K562 (cell line): ENCODE results near the gene CTPS1. TPM values are rescaled to one million over a fixed set of nuclear protein-coding genes. Genes with fewer than 3 reads are reported as not detected.
A peak's percentile ranks its signal among the peaks of the same experiment; 100 is the strongest.

Experiments used
- ASH1L ChIP-seq: fragments of 450-650 bp; IDR thresholded peaks from 2 replicates; pipeline ENCODE4 v1.6.1; 2018; ENCODE audit warnings: borderline replicate concordance, mild to moderate bottlenecking, low read depth; ENCODE audit not compliant: partially characterized antibody
- CHD1 ChIP-seq: fragments of 200-600 bp; sonication (generic); IDR thresholded peaks from one replicate; pipeline ENCODE4 v1.6.1; 2012; ENCODE audit warnings: mild to moderate bottlenecking, moderate library complexity, low read length, inconsistent platforms
- DPF2 ChIP-seq: fragments of 450-650 bp; IDR thresholded peaks from 2 replicates; pipeline ENCODE4 v1.6.1; 2016
- EWSR1 ChIP-seq: fragments of 450-650 bp; IDR thresholded peaks from 2 replicates; pipeline ENCODE4 v1.6.1; 2018; ENCODE audit warnings: borderline replicate concordance, mild to moderate bottlenecking, low read depth, moderate library complexity; ENCODE audit not compliant: partially characterized antibody
- HDAC1 ChIP-seq, 2 experiments: fragments of 450-650 bp; IDR thresholded peaks; 2 replicates each; pipeline ENCODE4 v1.6.1; 2016 to 2017; ENCODE audit warnings: inconsistent platforms in 1 of 2, mild to moderate bottlenecking in 1 of 2, moderate library complexity in 1 of 2
- RFX1 ChIP-seq: fragments of 450-650 bp; IDR thresholded peaks from 2 replicates; pipeline ENCODE4 v1.6.1; 2016; ENCODE audit warnings: mild to moderate bottlenecking, moderate library complexity
- SNIP1 ChIP-seq: fragments of 450-650 bp; IDR thresholded peaks from 2 replicates; pipeline ENCODE4 v1.7.1; 2017; ENCODE audit warnings: low read depth, mild to moderate bottlenecking
- TBL1XR1 ChIP-seq, 2 experiments: IDR thresholded peaks; 2 replicates each; pipeline ENCODE4 v1.6.1; 2012; ENCODE audit warnings: improper control_type of control experiment in 2 of 2, low read length in 2 of 2, mild to moderate bottlenecking in 1 of 2
- ZNF668 ChIP-seq: fragments of 250-450 bp; sonication (Bioruptor Pico); IDR thresholded peaks from 2 replicates; pipeline ENCODE4 v1.8.0; 2022; ENCODE audit warnings: mild to moderate bottlenecking, inconsistent platforms
- polyA plus RNA-seq, 8 experiments: library from polyadenylated mRNA; depleted of rRNA in 4 of 8; stranded (reverse) in 5 of 8; unstranded in 3 of 8; fragments of >200 nt; fragmentation: Nextera tagmentation in 2 of 8; fragmentation: Illumina TruSeq in 1 of 8; extraction: Ambion mirVana in 2 of 8; extraction: Trizol in 1 of 8; gene quantifications; 2 replicates each; pipeline versions ENCODE4 v1.2.1 to v1.2.3, GENCODE V29; 2011 to 2014; ENCODE audit warnings: inconsistent platforms in 1 of 8, missing spikeins in 1 of 8
- total RNA-seq, 7 experiments: library from RNA; depleted of rRNA in 6 of 7; stranded (reverse); fragments of >200 nt in 6 of 7; fragmentation: Illumina TruSeq in 2 of 7; extraction: Trizol in 2 of 7; gene quantifications; 2 replicates each; pipeline versions ENCODE4 v1.2.1 to v1.2.3, GENCODE V29; 2011 to 2021; ENCODE audit warnings: low replicate concordance in 1 of 7
- TF ChIP-seq, protein P1 (sequence below), 2 experiments: fragments of 450-650 bp; formaldehyde crosslinking in 1 of 2; IDR thresholded peaks; 2 replicates each; pipeline versions ENCODE4 v1.4.0 to v1.6.1; 2014 to 2020; ENCODE audit warnings: mild to moderate bottlenecking in 2 of 2, borderline replicate concordance in 1 of 2, low read depth in 1 of 2
- TF ChIP-seq, protein P2 (sequence below): sonication (generic); formaldehyde crosslinking; IDR thresholded peaks from 2 replicates; pipeline ENCODE4 v1.8.1; 2023; ENCODE audit warnings: mild to moderate bottlenecking, missing genetic modification reagents
- TF ChIP-seq, protein P3 (sequence below): fragments of 450-650 bp; IDR thresholded peaks from 2 replicates; pipeline ENCODE4 v1.7.1; 2018; ENCODE audit warnings: mild to moderate bottlenecking, low read depth; ENCODE audit not compliant: partially characterized antibody

CTPS1 gene
- total and polyA plus RNA-seq, 9 of the 15 experiments (the other 6 are each of a cell fraction or from before 2014, with no cell fraction given) = 44.4 to 164 (median 87.7) TPM

DNA sequence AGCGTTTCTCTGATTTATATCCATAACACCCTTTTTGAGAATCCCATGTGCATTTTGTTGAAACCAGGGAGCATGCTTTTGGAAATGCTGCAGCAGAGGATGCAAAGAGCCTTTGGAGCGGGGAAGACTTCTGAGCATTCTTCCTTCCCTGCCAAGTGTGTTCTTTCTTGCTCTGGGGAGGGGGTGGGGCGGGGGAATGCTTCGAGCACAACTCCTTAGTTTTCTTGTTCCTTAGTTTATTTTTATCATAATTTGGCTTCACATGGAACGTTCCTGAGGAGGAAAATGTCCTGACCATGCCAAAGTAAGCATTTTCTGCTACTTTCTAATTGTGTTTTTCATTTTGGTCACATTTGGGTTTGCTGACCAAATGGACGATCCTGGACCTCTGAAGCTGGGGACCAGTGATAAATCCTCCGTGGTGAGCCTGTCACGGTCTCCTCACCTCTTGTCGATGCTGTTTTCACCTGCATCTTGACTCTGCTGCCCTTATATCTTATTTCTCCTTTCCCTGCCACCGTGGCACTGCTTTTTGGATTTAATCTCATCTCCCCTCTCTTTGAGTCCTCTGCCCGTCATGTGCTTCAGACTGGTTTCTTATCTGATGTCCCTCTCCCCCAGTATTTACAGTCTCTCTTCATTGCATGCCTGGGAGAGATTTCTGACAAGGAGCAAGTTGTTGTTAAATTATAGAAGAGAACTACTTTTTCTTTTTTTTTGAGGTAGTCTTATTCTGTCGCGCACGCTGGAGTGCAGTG, 2.4 kb downstream of the CTPS1 start (continued):
- no peak for TF ChIP-seq TBL1XR1 (IDR thresholded peaks at IDR 0.05; ENCODE audit: low read length in 2 of 2)
- TF ChIP-seq ASH1L = no peak
- no peak for TF ChIP-seq RFX1
- TF ChIP-seq CHD1 = no peak
- no peak for TF ChIP-seq SNIP1
- TF ChIP-seq HDAC1 (IDR thresholded peaks at IDR 0.05) = no peak; a peak in 1 of 4 replicates
- TF ChIP-seq, protein P1, sequence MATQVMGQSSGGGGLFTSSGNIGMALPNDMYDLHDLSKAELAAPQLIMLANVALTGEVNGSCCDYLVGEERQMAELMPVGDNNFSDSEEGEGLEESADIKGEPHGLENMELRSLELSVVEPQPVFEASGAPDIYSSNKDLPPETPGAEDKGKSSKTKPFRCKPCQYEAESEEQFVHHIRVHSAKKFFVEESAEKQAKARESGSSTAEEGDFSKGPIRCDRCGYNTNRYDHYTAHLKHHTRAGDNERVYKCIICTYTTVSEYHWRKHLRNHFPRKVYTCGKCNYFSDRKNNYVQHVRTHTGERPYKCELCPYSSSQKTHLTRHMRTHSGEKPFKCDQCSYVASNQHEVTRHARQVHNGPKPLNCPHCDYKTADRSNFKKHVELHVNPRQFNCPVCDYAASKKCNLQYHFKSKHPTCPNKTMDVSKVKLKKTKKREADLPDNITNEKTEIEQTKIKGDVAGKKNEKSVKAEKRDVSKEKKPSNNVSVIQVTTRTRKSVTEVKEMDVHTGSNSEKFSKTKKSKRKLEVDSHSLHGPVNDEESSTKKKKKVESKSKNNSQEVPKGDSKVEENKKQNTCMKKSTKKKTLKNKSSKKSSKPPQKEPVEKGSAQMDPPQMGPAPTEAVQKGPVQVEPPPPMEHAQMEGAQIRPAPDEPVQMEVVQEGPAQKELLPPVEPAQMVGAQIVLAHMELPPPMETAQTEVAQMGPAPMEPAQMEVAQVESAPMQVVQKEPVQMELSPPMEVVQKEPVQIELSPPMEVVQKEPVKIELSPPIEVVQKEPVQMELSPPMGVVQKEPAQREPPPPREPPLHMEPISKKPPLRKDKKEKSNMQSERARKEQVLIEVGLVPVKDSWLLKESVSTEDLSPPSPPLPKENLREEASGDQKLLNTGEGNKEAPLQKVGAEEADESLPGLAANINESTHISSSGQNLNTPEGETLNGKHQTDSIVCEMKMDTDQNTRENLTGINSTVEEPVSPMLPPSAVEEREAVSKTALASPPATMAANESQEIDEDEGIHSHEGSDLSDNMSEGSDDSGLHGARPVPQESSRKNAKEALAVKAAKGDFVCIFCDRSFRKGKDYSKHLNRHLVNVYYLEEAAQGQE (IDR thresholded peaks at IDR 0.05; ENCODE audit: borderline replicate concordance) = no peak
- TF ChIP-seq, protein P1 (CRISPR knock-in tag; IDR thresholded peaks at IDR 0.05; ENCODE audit: low read depth) = no peak
- TF ChIP-seq, protein P2, sequence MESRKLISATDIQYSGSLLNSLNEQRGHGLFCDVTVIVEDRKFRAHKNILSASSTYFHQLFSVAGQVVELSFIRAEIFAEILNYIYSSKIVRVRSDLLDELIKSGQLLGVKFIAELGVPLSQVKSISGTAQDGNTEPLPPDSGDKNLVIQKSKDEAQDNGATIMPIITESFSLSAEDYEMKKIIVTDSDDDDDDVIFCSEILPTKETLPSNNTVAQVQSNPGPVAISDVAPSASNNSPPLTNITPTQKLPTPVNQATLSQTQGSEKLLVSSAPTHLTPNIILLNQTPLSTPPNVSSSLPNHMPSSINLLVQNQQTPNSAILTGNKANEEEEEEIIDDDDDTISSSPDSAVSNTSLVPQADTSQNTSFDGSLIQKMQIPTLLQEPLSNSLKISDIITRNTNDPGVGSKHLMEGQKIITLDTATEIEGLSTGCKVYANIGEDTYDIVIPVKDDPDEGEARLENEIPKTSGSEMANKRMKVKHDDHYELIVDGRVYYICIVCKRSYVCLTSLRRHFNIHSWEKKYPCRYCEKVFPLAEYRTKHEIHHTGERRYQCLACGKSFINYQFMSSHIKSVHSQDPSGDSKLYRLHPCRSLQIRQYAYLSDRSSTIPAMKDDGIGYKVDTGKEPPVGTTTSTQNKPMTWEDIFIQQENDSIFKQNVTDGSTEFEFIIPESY (CRISPR knock-in tag) = no peak
- TF ChIP-seq DPF2 = peak; percentile 57
- no peak for TF ChIP-seq ZNF668 (CRISPR knock-in tag)
- TF ChIP-seq, protein P3, sequence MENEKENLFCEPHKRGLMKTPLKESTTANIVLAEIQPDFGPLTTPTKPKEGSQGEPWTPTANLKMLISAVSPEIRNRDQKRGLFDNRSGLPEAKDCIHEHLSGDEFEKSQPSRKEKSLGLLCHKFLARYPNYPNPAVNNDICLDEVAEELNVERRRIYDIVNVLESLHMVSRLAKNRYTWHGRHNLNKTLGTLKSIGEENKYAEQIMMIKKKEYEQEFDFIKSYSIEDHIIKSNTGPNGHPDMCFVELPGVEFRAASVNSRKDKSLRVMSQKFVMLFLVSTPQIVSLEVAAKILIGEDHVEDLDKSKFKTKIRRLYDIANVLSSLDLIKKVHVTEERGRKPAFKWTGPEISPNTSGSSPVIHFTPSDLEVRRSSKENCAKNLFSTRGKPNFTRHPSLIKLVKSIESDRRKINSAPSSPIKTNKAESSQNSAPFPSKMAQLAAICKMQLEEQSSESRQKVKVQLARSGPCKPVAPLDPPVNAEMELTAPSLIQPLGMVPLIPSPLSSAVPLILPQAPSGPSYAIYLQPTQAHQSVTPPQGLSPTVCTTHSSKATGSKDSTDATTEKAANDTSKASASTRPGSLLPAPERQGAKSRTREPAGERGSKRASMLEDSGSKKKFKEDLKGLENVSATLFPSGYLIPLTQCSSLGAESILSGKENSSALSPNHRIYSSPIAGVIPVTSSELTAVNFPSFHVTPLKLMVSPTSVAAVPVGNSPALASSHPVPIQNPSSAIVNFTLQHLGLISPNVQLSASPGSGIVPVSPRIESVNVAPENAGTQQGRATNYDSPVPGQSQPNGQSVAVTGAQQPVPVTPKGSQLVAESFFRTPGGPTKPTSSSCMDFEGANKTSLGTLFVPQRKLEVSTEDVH = no peak
- TF ChIP-seq EWSR1 = no peak
